Measurements from ENCODE around the gene ATP6V1G1. TPM values are rescaled to one million over a fixed set of nuclear protein-coding genes. Genes with fewer than 3 reads are reported as not detected.

ATP6V1G1 gene
- total RNA-seq, 1 experiment from 2014 or later, result 90.6 TPM

DNA sequence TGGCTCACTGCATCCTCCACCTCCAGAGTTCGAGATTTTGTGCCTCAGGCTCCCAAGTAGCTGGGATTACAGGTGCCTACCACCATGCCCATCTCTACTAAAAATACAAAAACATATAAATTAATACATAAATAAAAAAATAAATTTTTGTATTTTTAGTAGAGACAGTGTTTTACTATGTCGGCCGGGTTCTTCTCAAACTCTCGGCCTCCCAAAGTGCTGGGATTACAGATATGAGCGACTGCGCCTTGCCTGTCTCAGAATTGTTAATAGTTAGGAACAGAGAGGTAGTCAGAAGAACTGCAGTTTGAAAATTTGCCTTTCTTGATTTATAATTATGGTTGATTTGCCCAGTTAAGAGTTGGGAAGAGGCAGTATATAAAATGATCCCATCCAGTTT is 2.8 kb downstream of the ATP6V1G1 start:
- H3K9me2 ChIP-seq (ENCODE audit: insufficient read depth), result no peaks in the 10 kb centered on the region
- H3K4me3 ChIP-seq, result no peak overlapping the region
- H2AFZ ChIP-seq, result no peak overlapping the region
- CTCF ChIA-PET, result no interaction called here
- peaks cover 8% of the 10 kb centered on the region for H3F3A ChIP-seq (ENCODE audit: insufficient read depth, low read depth)
- no peak overlapping the region; the same call in 1 of the 2 replicates for H3K4me2 ChIP-seq
- POLR2A ChIA-PET (ENCODE audit: unreplicated experiment), result interaction anchor here (0.6 kb wide), 1 partner anchor 503 kb away, joined by 3 read pairs; no protein-coding TSS in a partner anchor
- no peak for DNase-seq
- no TSS peak for BruUV-seq (replicated peaks)
- H3K27ac ChIP-seq, result no peak overlapping the region
- TF ChIP-seq EZH2 (IDR thresholded peaks at IDR 0.05; ENCODE audit: low read depth), result no peak
- TF ChIP-seq CTCF (conservative IDR thresholded peaks at IDR 0.05), result no peak
- peaks cover 52% of the 10 kb centered on the region for H4K20me1 ChIP-seq (ENCODE audit: insufficient read depth)
- peaks cover 20% of the 10 kb centered on the region for H3K4me1 ChIP-seq (replicated peaks; ENCODE audit: insufficient read depth)
- no peaks in the 10 kb centered on the region for H3K27me3 ChIP-seq (ENCODE audit: insufficient read depth, low read depth)
- intact Hi-C loops (cut with micrococcal nuclease; ENCODE audit: unreplicated experiment), result no loop called here
- peaks cover 20% of the 10 kb centered on the region for H3K36me3 ChIP-seq (ENCODE audit: low read depth)
- H3K9me3 ChIP-seq (ENCODE audit: insufficient read depth, low read depth), result no peaks in the 10 kb centered on the region
- H3K79me2 ChIP-seq (ENCODE audit: low read depth), result peaks cover 77% of the 10 kb centered on the region

DNA sequence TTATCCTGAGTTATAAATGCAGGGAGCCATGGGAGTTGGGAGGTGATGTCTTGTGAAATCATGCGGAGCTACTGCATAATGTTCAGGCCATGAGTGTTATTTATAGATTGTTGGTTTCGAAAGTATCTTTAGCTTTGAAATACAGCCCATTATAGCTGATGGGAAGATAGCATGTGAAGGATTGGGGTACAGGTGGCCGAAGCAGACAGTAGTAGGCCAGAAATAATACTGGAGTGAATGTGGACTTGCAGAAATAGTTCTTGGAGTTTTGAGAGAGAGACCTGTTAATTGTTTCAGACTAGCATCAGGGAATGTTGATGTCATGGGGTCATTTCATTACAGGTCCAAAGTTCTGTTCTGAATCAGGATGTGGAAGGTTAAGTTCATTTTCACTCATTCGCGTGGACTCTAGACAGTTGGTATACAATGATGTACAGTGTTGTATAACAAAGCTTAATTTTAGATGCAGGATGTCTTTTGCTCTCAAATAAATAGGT is 3.8 kb downstream of the ATP6V1G1 start:
- CTCF ChIA-PET, result no interaction called here
- Histone ChIP-seq H3F3A (ENCODE audit: insufficient read depth, low read depth) (peaks cover 14% of the 10 kb centered on the region), H3K4me1 (replicated peaks; ENCODE audit: insufficient read depth) (peaks cover 20% of the 10 kb centered on the region), H3K4me2 (peak overlapping the region; percentile 11; the same call in 1 of the 2 replicates), H3K9me2 (ENCODE audit: insufficient read depth) (no peaks in the 10 kb centered on the region), H3K36me3 (ENCODE audit: low read depth) (peaks cover 20% of the 10 kb centered on the region), H3K79me2 (ENCODE audit: low read depth) (peaks cover 84% of the 10 kb centered on the region), H3K27me3 (ENCODE audit: insufficient read depth, low read depth) (no peaks in the 10 kb centered on the region), H2AFZ (no peak overlapping the region), H3K4me3 (no peak overlapping the region), H4K20me1 (ENCODE audit: insufficient read depth) (peaks cover 56% of the 10 kb centered on the region), H3K9me3 (ENCODE audit: insufficient read depth, low read depth) (no peaks in the 10 kb centered on the region), H3K27ac (no peak overlapping the region)
- POLR2A ChIA-PET (ENCODE audit: unreplicated experiment), result interaction anchor here (0.6 to 0.7 kb wide), 2 partner anchors 37 to 190 kb away, joined by 4 to 6 read pairs; no protein-coding TSS in a partner anchor
- no TSS peak for BruUV-seq (replicated peaks)
- no peak for DNase-seq
- TF ChIP-seq EZH2 (IDR thresholded peaks at IDR 0.05; ENCODE audit: low read depth) (no peak), CTCF (conservative IDR thresholded peaks at IDR 0.05) (no peak)
- intact Hi-C loops (cut with micrococcal nuclease; ENCODE audit: unreplicated experiment), result no loop called here

- POLR2A ChIA-PET (ENCODE audit: unreplicated experiment), result interaction anchor here (0.6 to 0.7 kb wide), 2 partner anchors 37 to 189 kb away, joined by 4 to 6 read pairs; no protein-coding TSS in a partner anchor
- no peaks in the 10 kb centered on the region for H3K9me2 ChIP-seq (ENCODE audit: insufficient read depth)
- no peak for DNase-seq
- no peak overlapping the region for H2AFZ ChIP-seq
- H3K79me2 ChIP-seq (ENCODE audit: low read depth), result peaks cover 84% of the 10 kb centered on the region
- H4K20me1 ChIP-seq (ENCODE audit: insufficient read depth), result peaks cover 60% of the 10 kb centered on the region
- CTCF ChIA-PET, result no interaction called here
- peaks cover 16% of the 10 kb centered on the region for H3K4me1 ChIP-seq (replicated peaks; ENCODE audit: insufficient read depth)
- H3K36me3 ChIP-seq (ENCODE audit: low read depth), result peaks cover 20% of the 10 kb centered on the region
- no peaks in the 10 kb centered on the region for H3K9me3 ChIP-seq (ENCODE audit: insufficient read depth, low read depth)
- TF ChIP-seq CTCF (conservative IDR thresholded peaks at IDR 0.05), result no peak
- TF ChIP-seq EZH2 (IDR thresholded peaks at IDR 0.05; ENCODE audit: low read depth), result no peak
- no peak overlapping the region for H3K27ac ChIP-seq
- H3F3A ChIP-seq (ENCODE audit: insufficient read depth, low read depth), result peaks cover 14% of the 10 kb centered on the region
- H3K4me2 ChIP-seq, result peak overlapping the region; percentile 11; the same call in 1 of the 2 replicates
- no TSS peak for BruUV-seq (replicated peaks)
- no peak overlapping the region for H3K4me3 ChIP-seq
- H3K27me3 ChIP-seq (ENCODE audit: insufficient read depth, low read depth), result no peaks in the 10 kb centered on the region
- intact Hi-C loops (cut with micrococcal nuclease; ENCODE audit: unreplicated experiment), result no loop called here
Measured at GRCh38 chr9:114591849-114592248, 4.3 kb downstream of the ATP6V1G1 start.

All from PC-9 (cell line).